HFFc6 (cell line): Measurements from ENCODE around the gene COLGALT1. TPM values are rescaled to one million over a fixed set of nuclear protein-coding genes. Genes with fewer than 3 reads are reported as not detected.
A peak's percentile ranks its signal among the peaks of the same experiment; 100 is the strongest.

Source experiments
- DNase-seq: peaks from one replicate; pipeline ENCODE4 v3.0.0-alpha.2; 2018
- H3K27ac Mint-ChIP-seq: 2 replicates; pipeline ENCODE4 v1.8.0; 2020; ENCODE audit warnings: mild to moderate bottlenecking, mixed read lengths
- H3K27me3 Mint-ChIP-seq: 2 replicates; pipeline ENCODE4 v1.8.0; 2021; ENCODE audit warnings: mild to moderate bottlenecking, moderate library complexity, mixed read lengths; ENCODE audit not compliant: insufficient read depth
- H3K36me3 Mint-ChIP-seq: 2 replicates; pipeline ENCODE4 v1.8.0; 2021; ENCODE audit warnings: low read depth, mixed read lengths
- H3K4me1 Mint-ChIP-seq: 2 replicates; pipeline ENCODE4 v1.8.0; 2020; ENCODE audit warnings: low read depth, mixed read lengths
- H3K4me3 Mint-ChIP-seq: 2 replicates; pipeline ENCODE4 v1.8.0; 2020; ENCODE audit warnings: mild to moderate bottlenecking, moderate library complexity, mixed read lengths
- H3K9me3 Mint-ChIP-seq: 2 replicates; pipeline ENCODE4 v1.8.0; 2020; ENCODE audit warnings: mild to moderate bottlenecking, mixed read lengths
- CTCF ChIP-seq: fragments of 200-600 bp; sonication (generic); IDR thresholded peaks from 2 replicates; pipeline ENCODE4 v1.5.0; 2021; ENCODE audit warnings: antibody characterized with exemption, mild to moderate bottlenecking
- total RNA-seq, 6 experiments: library from RNA; stranded (reverse); fragmentation: NEBNext Ultra II Directional; extraction: Animal tissue kit (Norgen Biotek cat#: 25700); gene quantifications; 2 replicates in 1 of 6; 3 replicates in 5 of 6; pipeline ENCODE4 v1.2.3, GENCODE V29; 2021

Gene COLGALT1
- total RNA-seq, 6 experiments from 2014 or later = 102 to 115 (median 106) TPM

DNA sequence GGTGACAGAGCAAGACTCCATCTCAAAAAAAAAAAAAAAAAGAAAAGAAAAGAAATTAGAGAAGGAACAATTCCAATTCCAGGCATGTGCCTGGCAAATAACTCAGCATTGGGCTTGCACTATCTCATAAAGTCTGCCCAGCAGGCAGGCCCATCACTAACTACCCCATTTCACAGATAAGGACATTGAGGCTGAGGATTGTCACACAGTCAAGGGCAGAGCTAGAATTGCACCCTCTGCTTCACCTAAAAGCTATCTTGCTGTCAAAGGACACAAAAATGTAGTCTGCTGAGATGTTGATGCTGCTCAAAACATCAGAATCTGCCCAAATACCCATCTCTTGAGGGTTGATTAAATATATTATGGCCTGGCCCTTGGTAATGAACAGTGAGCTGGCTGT lies 20.7 kb upstream of the COLGALT1 start:
- Mint-ChIP-seq H3K9me3 (no peaks in the 10 kb centered on the region), H3K4me3 (no peak overlapping the region), H3K27ac (no peak overlapping the region), H3K27me3 (peaks cover 14% of the 10 kb centered on the region), H3K4me1 (peaks cover 8% of the 10 kb centered on the region), H3K36me3 (no peaks in the 10 kb centered on the region)
- DNase-seq = no peak
- no peak for TF ChIP-seq CTCF

- Mint-ChIP-seq H3K27me3 (peaks cover 12% of the 10 kb centered on the region), H3K9me3 (no peaks in the 10 kb centered on the region; the same call in 1 of the 2 replicates), H3K4me1 (peaks cover 8% of the 10 kb centered on the region), H3K36me3 (no peaks in the 10 kb centered on the region), H3K4me3 (no peak overlapping the region), H3K27ac (no peak overlapping the region)
- TF ChIP-seq CTCF = no peak
- DNase-seq = no peak
These were observed 18.5 kb upstream of the COLGALT1 start for GRCh38 chr19:17536955-17537354.

DNA sequence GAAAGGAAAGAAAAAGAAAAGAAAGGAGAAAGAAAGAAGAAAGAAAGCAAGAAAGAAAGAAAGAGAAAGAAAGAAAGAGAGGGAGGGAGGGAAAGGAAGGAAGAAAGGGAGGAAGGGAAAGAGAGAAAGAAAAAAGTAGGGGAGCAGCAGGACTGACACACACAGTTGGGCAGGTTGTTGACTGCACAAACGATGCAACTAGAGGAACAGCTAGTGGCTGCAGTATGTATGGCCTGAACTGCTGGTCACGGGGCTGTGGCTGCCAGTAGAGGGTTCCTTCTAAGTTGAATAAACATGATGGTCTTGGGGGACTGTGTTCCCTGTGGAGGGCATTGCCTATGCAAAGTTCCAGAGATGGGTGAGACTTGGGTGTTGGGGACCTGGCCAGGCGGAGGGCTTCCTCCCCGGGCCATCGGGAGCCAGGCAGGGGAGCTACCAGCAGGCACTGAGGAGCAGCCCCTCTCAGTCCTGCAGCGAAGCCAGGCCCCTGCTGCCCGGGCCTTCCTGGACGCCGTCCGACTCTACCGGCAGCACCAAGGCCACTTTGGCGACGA lies 16.7 kb upstream of the COLGALT1 start:
- Mint-ChIP-seq H3K9me3 (no peaks in the 10 kb centered on the region; the same call in 1 of the 2 replicates), H3K36me3 (no peaks in the 10 kb centered on the region), H3K4me1 (peaks cover 8% of the 10 kb centered on the region), H3K27ac (no peak overlapping the region), H3K27me3 (peaks cover 12% of the 10 kb centered on the region), H3K4me3 (peak overlapping the region; percentile 49; the same call in 1 of the 2 replicates)
- TF ChIP-seq CTCF = no peak
- DNase-seq = no peak

DNA sequence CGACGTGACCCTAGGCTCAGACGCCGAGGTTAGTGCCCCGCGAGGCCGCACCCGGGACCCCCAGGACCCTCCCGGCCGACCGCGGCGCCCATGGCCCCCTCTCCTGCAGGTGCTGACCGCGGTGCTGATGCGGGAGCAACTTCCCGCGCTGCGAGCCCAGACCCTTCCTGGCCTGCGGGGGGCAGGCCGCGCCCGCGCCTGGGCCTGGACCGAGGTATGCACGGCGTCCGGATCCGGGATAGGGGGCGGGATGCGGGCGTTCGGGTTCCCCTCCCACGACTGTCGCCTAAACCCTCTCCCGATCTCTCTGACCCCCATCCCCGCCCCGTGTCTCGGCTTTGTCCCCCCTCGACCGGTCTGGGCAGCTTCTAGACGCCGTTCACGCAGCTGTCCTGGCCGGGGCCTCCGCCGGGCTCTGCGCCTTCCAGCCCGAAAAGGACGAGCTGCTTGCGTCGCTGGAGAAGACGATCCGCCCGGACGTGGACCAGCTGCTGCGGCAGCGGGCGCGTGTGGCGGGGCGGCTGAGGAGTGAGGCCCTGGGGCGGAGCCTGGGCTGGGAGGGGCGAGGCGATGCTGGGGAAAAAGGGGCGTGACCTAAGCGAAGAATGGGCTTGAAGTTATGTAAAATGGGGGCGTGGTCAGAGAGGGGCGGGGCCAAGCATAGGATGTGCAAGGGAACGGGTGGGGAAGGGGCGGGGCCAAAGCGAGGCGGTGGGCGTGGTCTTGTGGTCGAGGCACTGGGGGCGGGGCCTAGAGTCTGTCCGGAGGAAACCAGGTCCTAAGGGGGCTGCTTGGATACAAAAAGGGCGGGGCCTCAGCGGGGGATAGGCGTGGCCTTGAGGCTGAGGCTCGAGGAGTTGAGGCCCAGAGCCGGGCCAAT lies 16.0 kb upstream of the COLGALT1 start:
- Mint-ChIP-seq H3K9me3 (no peaks in the 10 kb centered on the region; the same call in 1 of the 2 replicates), H3K27me3 (peaks cover 12% of the 10 kb centered on the region), H3K4me1 (peaks cover 8% of the 10 kb centered on the region), H3K27ac (no peak overlapping the region), H3K36me3 (no peaks in the 10 kb centered on the region), H3K4me3 (peak overlapping the region; percentile 82)
- TF ChIP-seq CTCF = peak; percentile 52
- peak; percentile 84 for DNase-seq

- Mint-ChIP-seq H3K4me3 (no peak overlapping the region), H3K4me1 (peaks cover 8% of the 10 kb centered on the region)
These were observed 15.3 kb upstream of the COLGALT1 start for GRCh38 chr19:17540174-17540573.

More at GRCh38 chr19:17540174-17540573, 15.3 kb upstream of the COLGALT1 start:
- TF ChIP-seq CTCF = no peak
- Mint-ChIP-seq H3K36me3 (no peaks in the 10 kb centered on the region), H3K27ac (no peak overlapping the region), H3K9me3 (no peaks in the 10 kb centered on the region; the same call in 1 of the 2 replicates), H3K27me3 (peaks cover 12% of the 10 kb centered on the region)
- DNase-seq = no peak
